ENCODE results near the gene UBP1.

Gene UBP1

DNA sequence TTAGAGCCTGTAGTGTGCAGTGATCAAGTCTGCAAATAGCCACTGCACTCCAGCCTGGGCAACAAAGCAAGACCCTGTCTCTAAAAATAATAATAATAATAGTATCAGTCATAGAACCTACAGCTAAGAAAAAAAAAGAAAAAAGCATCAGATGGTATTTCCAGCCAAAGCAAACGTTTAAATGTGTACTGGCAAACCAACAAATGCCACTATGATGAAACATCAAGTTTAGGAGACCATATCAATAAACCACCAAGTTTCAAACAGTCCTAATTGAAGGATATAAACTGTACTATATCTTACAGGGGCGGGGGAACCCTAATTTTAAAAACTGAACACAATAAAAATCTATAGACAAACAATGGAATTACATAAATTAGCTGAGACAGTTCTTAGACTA lies 6.4 kb downstream of the UBP1 start:
- TF ChIP-seq, protein P1, sequence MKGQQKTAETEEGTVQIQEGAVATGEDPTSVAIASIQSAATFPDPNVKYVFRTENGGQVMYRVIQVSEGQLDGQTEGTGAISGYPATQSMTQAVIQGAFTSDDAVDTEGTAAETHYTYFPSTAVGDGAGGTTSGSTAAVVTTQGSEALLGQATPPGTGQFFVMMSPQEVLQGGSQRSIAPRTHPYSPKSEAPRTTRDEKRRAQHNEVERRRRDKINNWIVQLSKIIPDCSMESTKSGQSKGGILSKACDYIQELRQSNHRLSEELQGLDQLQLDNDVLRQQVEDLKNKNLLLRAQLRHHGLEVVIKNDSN (IDR thresholded peaks at IDR 0.05) = no peak
- TF ChIP-seq CEBPB (IDR thresholded peaks at IDR 0.05) = no peak
- TF ChIP-seq TCF12 (IDR thresholded peaks at IDR 0.05; ENCODE audit: low read depth) = no peak
- TF ChIP-seq NFIC (IDR thresholded peaks at IDR 0.05) = no peak
- TF ChIP-seq, protein P2, sequence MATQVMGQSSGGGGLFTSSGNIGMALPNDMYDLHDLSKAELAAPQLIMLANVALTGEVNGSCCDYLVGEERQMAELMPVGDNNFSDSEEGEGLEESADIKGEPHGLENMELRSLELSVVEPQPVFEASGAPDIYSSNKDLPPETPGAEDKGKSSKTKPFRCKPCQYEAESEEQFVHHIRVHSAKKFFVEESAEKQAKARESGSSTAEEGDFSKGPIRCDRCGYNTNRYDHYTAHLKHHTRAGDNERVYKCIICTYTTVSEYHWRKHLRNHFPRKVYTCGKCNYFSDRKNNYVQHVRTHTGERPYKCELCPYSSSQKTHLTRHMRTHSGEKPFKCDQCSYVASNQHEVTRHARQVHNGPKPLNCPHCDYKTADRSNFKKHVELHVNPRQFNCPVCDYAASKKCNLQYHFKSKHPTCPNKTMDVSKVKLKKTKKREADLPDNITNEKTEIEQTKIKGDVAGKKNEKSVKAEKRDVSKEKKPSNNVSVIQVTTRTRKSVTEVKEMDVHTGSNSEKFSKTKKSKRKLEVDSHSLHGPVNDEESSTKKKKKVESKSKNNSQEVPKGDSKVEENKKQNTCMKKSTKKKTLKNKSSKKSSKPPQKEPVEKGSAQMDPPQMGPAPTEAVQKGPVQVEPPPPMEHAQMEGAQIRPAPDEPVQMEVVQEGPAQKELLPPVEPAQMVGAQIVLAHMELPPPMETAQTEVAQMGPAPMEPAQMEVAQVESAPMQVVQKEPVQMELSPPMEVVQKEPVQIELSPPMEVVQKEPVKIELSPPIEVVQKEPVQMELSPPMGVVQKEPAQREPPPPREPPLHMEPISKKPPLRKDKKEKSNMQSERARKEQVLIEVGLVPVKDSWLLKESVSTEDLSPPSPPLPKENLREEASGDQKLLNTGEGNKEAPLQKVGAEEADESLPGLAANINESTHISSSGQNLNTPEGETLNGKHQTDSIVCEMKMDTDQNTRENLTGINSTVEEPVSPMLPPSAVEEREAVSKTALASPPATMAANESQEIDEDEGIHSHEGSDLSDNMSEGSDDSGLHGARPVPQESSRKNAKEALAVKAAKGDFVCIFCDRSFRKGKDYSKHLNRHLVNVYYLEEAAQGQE (IDR thresholded peaks at IDR 0.05; ENCODE audit: low read depth) = no peak
- no peak for TF ChIP-seq TAF1 (IDR thresholded peaks at IDR 0.05; ENCODE audit: low read depth)
- TF ChIP-seq ZBTB7A (IDR thresholded peaks at IDR 0.05; ENCODE audit: low read depth) = no peak
- TF ChIP-seq RAD21 (IDR thresholded peaks at IDR 0.05; ENCODE audit: low read depth) = no peak
- no peak for TF ChIP-seq FOXM1 (IDR thresholded peaks at IDR 0.05; ENCODE audit: borderline replicate concordance, low read depth)
- TF ChIP-seq, protein P3, sequence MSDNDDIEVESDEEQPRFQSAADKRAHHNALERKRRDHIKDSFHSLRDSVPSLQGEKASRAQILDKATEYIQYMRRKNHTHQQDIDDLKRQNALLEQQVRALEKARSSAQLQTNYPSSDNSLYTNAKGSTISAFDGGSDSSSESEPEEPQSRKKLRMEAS (IDR thresholded peaks at IDR 0.05) = no peak
- TF ChIP-seq EP300 (IDR thresholded peaks at IDR 0.05; ENCODE audit: borderline replicate concordance) = no peak
- TF ChIP-seq TEAD4 (IDR thresholded peaks at IDR 0.05) = no peak
- TF ChIP-seq EGR1 (IDR thresholded peaks at IDR 0.05) = no peak
- TF ChIP-seq YY1 (IDR thresholded peaks at IDR 0.05; ENCODE audit: low read depth) = no peak
- TF ChIP-seq CREB1 (IDR thresholded peaks at IDR 0.05; ENCODE audit: low read depth) = no peak

DNA sequence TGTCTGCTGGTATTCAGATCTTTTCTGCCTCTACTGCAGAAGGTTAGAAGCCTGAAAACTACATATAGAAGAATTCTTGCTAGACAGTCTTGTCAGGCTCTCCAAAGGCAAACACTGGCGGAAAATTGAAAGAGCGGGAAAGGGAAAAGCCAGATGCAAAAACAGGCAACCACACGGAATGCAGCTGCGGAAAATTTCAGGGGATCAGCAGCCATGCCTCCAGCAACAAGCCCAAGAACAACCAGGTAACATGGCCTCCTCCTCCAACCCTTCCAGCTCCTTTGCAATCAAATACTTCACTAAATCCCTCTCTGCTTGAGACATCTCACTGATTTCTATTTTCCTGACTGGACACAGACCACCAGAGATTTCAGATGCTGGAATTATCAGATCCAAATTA lies 9.6 kb downstream of the UBP1 start:
- no peak for TF ChIP-seq EGR1 (IDR thresholded peaks at IDR 0.05)
- TF ChIP-seq, protein P3 (IDR thresholded peaks at IDR 0.05) = no peak
- TF ChIP-seq EP300 (IDR thresholded peaks at IDR 0.05; ENCODE audit: borderline replicate concordance) = no peak
- TF ChIP-seq ZBTB7A (IDR thresholded peaks at IDR 0.05; ENCODE audit: low read depth) = no peak
- TF ChIP-seq, protein P2 (IDR thresholded peaks at IDR 0.05; ENCODE audit: low read depth) = no peak
- TF ChIP-seq, protein P1 (IDR thresholded peaks at IDR 0.05) = no peak
- TF ChIP-seq FOXM1 (IDR thresholded peaks at IDR 0.05; ENCODE audit: borderline replicate concordance, low read depth) = no peak
- TF ChIP-seq TEAD4 (IDR thresholded peaks at IDR 0.05) = no peak
- no peak for TF ChIP-seq YY1 (IDR thresholded peaks at IDR 0.05; ENCODE audit: low read depth)
- TF ChIP-seq CEBPB (IDR thresholded peaks at IDR 0.05) = no peak

GRCh38 chr3:33430061-33430460 lies 10.1 kb downstream of the UBP1 start:
- TF ChIP-seq, protein P2 (IDR thresholded peaks at IDR 0.05; ENCODE audit: low read depth) = no peak
- TF ChIP-seq TCF12 (IDR thresholded peaks at IDR 0.05; ENCODE audit: low read depth) (no peak), ZBTB7A (IDR thresholded peaks at IDR 0.05; ENCODE audit: low read depth) (no peak), TEAD4 (IDR thresholded peaks at IDR 0.05) (no peak), EGR1 (IDR thresholded peaks at IDR 0.05) (no peak), TAF1 (IDR thresholded peaks at IDR 0.05; ENCODE audit: low read depth) (no peak), CEBPB (IDR thresholded peaks at IDR 0.05) (no peak), EP300 (IDR thresholded peaks at IDR 0.05; ENCODE audit: borderline replicate concordance) (no peak), NFIC (IDR thresholded peaks at IDR 0.05) (no peak)
- TF ChIP-seq, protein P1 (IDR thresholded peaks at IDR 0.05) = no peak
- TF ChIP-seq, protein P3 (IDR thresholded peaks at IDR 0.05) = no peak

- TF ChIP-seq TEAD4 (IDR thresholded peaks at IDR 0.05) (no peak), RAD21 (IDR thresholded peaks at IDR 0.05; ENCODE audit: low read depth) (no peak), EP300 (IDR thresholded peaks at IDR 0.05; ENCODE audit: borderline replicate concordance) (no peak), TCF12 (IDR thresholded peaks at IDR 0.05; ENCODE audit: low read depth) (no peak), YY1 (IDR thresholded peaks at IDR 0.05; ENCODE audit: low read depth) (no peak), NFIC (IDR thresholded peaks at IDR 0.05) (no peak), EGR1 (IDR thresholded peaks at IDR 0.05) (no peak), FOXM1 (IDR thresholded peaks at IDR 0.05; ENCODE audit: borderline replicate concordance, low read depth) (no peak), ZBTB7A (IDR thresholded peaks at IDR 0.05; ENCODE audit: low read depth) (no peak), TAF1 (IDR thresholded peaks at IDR 0.05; ENCODE audit: low read depth) (no peak), CREB1 (IDR thresholded peaks at IDR 0.05; ENCODE audit: low read depth) (no peak), CEBPB (IDR thresholded peaks at IDR 0.05) (no peak)
- TF ChIP-seq, protein P2 (IDR thresholded peaks at IDR 0.05; ENCODE audit: low read depth) = no peak
- TF ChIP-seq, protein P3 (IDR thresholded peaks at IDR 0.05) = no peak
- TF ChIP-seq, protein P1 (IDR thresholded peaks at IDR 0.05) = no peak
Observed at GRCh38 chr3:33428734-33429133, 11.5 kb downstream of the UBP1 start.

Measured in Ishikawa (cell line).